Measurements from ENCODE around the gene GOLGA6L26. TPM values are rescaled to one million over a fixed set of nuclear protein-coding genes. Genes with fewer than 3 reads are reported as not detected.
"Not testable (repeated sequence)": the region's sequence is repeated elsewhere in the genome, so short reads cannot be mapped to it uniquely, and the experiment has no call there.

The GOLGA6L26 gene, protein sequence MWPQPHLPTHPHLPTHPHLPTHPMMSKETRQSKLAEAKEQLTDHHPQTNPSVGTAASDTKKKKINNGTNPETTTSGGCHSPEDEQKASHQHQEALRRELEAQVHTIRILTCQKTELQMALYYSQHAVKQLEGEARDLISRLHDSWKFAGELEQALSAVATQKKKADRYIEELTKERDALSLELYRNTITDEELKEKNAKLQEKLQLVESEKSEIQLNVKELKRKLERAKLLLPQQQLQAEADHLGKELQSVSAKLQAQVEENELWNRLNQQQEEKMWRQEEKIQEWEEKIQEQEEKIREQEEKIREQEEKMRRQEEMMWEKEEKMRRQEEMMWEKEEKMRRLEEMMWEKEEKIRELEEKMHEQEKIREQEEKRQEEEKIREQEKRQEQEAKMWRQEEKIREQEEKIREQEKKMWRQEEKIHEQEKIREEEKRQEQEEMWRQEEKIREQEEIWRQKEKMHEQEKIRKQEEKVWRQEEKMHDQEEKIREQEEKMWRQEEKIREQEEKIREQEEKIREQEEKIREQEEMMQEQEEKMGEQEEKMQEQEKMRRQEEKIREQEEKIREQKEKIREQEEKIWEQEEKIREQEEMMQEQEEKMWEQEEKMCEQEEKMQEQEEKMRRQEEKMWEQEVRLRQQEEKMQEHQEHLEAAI
- polyA plus RNA-seq (2013, experiment 1 of 2; ENCODE audit: insufficient read length): not detected
- not detected for polyA plus RNA-seq (2013, experiment 2 of 2; ENCODE audit: insufficient read length)

- not testable (repeated sequence) for DNase-seq
Observed at GRCh38 chr15:23334096-23334495, at the start of gene GOLGA6L26. Gene GOLGA6L26, minus strand, starts transcription at chr15:23334196. Its CDS starts 61 bp downstream, at chr15:23334135.

- DNase-seq: not testable (repeated sequence)
Observed at GRCh38 chr15:23381192-23381591, 47.2 kb upstream of the GOLGA6L26 start.

DNA sequence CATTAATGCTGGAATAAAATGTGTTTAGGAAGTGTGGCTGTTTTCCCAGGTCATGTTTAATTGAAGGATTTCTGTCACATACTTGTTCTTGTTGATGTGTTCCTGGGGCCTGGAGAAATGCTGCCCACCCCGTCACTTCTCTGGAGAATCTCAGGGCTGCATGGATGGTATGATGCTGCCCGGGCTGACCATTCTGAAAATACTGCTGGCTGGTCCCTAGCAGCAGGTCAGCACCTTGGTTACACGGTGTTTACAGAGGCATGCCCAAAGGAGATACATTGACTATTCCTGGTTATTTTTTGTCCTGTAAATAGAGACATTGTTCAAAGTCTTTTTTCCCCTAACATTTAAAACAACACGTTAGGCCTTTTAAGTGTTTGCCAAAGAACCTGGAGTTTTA is 46.7 kb upstream of the GOLGA6L26 start:
- DNase-seq: not testable (repeated sequence)

DNA sequence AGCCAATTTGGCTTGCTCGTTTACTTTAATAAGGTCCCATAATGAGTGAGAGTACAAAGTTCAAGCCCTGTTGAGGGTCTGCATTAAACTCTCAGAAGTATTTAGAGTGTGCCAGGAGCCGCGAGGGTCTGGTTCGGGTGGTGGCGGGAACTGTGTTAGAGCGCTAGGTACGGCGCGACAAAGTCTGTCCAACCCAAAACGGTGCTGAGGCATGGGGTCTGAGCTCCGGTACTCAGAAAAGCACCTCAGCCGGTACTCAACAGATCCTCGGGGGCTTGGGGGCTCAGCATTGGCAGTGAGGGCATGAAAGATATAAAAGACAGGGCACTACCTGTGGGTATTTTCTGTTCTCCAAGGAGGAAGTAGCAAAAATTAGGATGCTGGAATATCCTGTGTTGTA is 45.0 kb upstream of the GOLGA6L26 start:
- not testable (repeated sequence) for DNase-seq

- DNase-seq: not testable (repeated sequence)
Observed at GRCh38 chr15:23374226-23374625, 40.2 kb upstream of the GOLGA6L26 start.

- not testable (repeated sequence) for DNase-seq
Observed at GRCh38 chr15:23372891-23373600, 39.0 kb upstream of the GOLGA6L26 start.

DNA sequence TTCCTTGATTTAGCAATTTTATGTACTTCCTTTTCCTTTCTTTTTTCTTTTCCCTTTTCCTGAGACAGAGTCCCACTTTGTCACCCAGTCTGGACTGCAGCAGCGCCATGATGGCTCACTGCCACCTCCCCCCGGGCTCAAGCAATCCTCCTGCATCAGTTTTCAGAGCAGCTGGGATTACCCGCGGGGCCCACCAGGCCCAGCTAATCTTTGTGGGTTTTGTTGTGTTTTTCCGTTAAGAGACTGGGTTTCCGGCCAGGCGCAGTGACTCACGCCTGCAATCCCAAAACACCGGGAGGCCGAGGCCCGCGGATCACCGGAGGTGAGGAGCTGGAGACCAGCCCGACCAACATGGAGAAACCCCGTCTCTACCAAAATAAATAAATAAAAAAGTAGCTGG is 38.3 kb upstream of the GOLGA6L26 start:
- no peak for DNase-seq

DNA sequence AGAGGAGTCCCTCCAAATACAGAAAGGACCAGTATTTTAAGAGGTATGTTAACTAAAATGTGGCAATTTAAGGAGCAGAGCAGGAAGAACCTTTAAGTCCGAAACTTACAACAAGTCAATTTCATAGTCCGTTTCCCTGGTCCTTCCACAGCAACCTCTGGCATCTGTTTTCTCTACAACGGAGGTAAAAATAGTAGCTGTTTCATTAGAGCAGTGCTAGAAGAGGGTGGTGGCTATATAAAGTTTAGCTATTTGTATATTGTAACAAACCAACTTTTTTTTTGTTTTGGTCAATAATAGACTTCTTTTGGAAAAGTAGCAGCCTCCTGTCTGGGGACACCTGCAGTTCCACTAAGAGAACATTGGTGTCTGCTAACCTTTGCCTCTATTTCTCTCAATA is 37.9 kb upstream of the GOLGA6L26 start:
- not testable (repeated sequence) for DNase-seq

- DNase-seq: not testable (repeated sequence)
Observed at GRCh38 chr15:23371134-23371533, 37.1 kb upstream of the GOLGA6L26 start.

DNA sequence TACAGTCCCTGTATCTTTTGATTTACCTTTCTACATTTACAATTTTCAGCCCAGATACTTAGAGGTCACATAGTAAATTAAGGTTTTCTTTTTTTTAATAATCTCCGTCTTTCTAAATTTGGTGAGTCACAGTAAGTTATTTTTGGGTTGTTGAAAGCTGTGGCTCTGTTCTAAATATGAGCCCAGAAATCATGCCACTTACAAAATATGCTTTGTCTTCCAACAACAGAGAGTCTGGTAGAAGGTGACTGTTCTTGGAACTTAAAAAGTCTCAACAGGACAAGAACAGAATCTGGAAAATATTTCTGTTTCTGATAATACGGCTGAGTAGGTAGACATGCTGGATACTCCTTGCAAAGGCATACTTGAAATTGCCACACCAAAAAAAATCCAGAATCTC is 36.6 kb upstream of the GOLGA6L26 start:
- DNase-seq: no peak

DNA sequence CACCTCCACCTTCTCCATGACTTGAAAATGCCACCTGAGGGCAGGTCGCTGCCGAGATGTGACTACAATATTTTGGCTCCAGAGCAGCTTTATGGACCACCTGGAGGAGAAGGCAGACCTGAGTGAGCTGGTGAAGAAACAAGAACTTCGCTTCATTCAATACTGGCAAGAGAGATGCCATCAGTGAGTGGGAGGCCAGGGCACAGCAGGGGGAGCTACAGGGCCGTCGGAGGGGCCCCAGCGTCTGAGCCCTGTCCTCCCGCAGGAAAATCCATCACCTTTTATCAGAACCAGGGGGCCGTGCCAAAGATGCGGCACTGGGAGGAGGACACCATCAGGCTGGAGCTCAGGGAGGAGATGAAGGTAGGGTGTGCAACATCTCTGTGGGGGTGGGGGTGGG is 30.3 kb upstream of the GOLGA6L26 start:
- DNase-seq: not testable (repeated sequence)

DNA sequence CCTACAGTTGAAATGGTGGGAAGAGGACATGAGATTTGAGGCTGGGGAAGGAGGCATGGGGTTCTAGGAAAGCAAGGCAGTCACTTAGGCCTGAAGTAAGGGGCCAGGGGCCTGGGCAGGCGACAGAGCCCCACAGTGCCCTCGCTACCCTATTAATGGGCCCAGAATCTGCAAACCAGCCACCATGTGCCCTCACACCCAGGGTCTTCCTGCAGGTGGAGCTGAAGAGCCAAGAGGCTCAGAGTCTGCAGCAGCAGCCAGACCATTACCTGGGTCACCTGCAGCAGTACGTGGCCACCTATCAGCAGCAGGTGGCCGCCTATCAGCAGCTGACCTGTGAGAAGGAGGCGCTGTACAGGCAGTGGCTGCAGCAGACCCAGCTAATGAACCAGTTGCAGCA is 28.6 kb upstream of the GOLGA6L26 start:
- not testable (repeated sequence) for DNase-seq

DNA sequence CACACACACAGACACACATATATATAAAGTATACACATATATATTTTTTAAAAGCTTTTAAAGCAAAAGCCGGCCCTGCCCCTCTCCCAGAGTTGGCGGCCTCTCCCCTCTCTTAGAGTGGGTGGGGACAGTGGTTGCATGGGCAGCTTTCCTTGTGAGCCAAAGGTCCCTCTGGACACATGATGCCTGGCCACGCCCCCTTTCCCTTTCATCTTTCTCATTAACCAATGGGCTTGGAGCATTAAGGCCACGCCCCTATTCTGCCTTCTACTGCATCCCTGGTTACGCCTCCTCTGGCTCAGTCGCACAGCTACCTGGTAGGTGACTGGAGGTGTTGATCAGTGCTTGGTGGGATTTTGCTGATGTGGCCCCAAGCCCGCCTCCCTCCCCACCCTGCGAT is 20.5 kb upstream of the GOLGA6L26 start, which contains the start of gene GOLGA8S:
Gene GOLGA8S, plus strand, starts transcription at position 301 of the 400 bp plus-strand sequence. Its CDS starts 62 bp downstream, at position 363.
- not testable (repeated sequence) for DNase-seq

GRCh38 chr15:23311233-23311632 is 22.8 kb downstream of the GOLGA6L26 start:
- not testable (repeated sequence) for DNase-seq

- DNase-seq: not testable (repeated sequence)
Observed at GRCh38 chr15:23305921-23306320, 28.1 kb downstream of the GOLGA6L26 start.

- DNase-seq: not testable (repeated sequence)
Observed at GRCh38 chr15:23304805-23305204, 29.2 kb downstream of the GOLGA6L26 start.

- DNase-seq: not testable (repeated sequence)
Observed at GRCh38 chr15:23304267-23304666, 29.7 kb downstream of the GOLGA6L26 start.

DNA sequence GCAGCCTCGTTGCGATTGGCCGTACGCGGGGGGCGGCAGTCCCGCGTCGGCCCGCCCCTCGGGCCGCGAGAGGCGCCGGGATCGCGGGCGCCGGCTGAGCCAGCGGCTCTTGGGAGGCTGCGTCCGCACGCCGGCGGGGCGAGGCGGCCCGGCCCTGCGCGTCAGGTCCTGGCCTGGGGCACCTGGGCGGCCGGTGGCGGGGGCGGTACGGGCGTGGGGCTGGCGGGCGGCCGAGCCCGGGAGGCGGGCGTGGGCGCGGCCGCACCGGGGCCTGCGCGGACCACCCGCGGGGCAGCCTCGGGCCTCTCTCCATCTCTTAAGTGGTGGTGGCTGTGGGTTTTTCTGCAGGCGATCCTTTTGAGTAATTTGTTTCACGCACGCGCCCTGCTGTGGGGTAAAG is 30.3 kb downstream of the GOLGA6L26 start:
- DNase-seq: peak; percentile 14

DNA sequence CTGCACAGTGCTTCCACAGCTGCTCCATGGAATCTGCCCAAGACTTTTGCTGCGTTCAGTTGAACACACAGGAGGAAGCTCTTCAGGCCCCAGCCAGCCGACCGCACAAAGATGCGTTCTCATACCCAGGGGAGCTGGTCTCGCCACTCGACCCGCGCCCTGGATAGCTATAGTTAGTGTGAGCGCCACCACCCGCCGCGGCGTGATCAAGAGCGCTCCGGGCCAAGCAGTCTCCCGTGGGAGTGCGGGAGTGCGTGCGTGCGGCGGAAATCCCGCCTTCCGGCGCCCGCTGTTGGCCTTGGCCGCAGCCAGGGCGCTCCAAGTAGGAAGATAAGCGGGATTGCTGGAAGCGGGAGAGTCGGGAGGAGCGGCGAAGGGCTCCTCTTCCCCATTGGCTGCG is 30.8 kb downstream of the GOLGA6L26 start:
- not testable (repeated sequence) for DNase-seq
